NT2/D1 (cell line): Measurements from ENCODE around the gene TARS2.

Experiments used
- SUZ12 ChIP-seq: IDR thresholded peaks from 2 replicates; pipeline ENCODE4 v1.6.1; 2011; ENCODE audit not compliant: insufficient read length, insufficient read depth; ENCODE audit errors: extremely low read depth
- YY1 ChIP-seq: IDR thresholded peaks from 2 replicates; pipeline ENCODE4 v1.6.1; 2011; ENCODE audit not compliant: insufficient read length, insufficient read depth
- ZNF274 ChIP-seq: IDR thresholded peaks from 2 replicates; pipeline ENCODE4 v1.6.1; 2011; ENCODE audit warnings: mild to moderate bottlenecking, low read depth, low read length

GRCh38 chr1:150472601-150473200 is 14.5 kb upstream of the TARS2 start:
- TF ChIP-seq YY1 (no peak), ZNF274 (no peak), SUZ12 (no peak)
